NCI-H1436 (cell line): ENCODE measurements around the gene WNT9A.
A peak's percentile ranks its signal among the peaks of the same experiment; 100 is the strongest.

Experiments used
- DNase-seq: peaks from one replicate; lab custom pipeline; 2025; lab: John Stamatoyannopoulos, UW

WNT9A gene

GRCh38 chr1:227954163-227954850 lies 6.6 kb upstream of the WNT9A start:
- DNase-seq: no peak

GRCh38 chr1:227953022-227953412 lies 5.3 kb upstream of the WNT9A start:
- no peak for DNase-seq

- DNase-seq: no peak
Measured at GRCh38 chr1:227952374-227953021, 4.8 kb upstream of the WNT9A start.

DNA sequence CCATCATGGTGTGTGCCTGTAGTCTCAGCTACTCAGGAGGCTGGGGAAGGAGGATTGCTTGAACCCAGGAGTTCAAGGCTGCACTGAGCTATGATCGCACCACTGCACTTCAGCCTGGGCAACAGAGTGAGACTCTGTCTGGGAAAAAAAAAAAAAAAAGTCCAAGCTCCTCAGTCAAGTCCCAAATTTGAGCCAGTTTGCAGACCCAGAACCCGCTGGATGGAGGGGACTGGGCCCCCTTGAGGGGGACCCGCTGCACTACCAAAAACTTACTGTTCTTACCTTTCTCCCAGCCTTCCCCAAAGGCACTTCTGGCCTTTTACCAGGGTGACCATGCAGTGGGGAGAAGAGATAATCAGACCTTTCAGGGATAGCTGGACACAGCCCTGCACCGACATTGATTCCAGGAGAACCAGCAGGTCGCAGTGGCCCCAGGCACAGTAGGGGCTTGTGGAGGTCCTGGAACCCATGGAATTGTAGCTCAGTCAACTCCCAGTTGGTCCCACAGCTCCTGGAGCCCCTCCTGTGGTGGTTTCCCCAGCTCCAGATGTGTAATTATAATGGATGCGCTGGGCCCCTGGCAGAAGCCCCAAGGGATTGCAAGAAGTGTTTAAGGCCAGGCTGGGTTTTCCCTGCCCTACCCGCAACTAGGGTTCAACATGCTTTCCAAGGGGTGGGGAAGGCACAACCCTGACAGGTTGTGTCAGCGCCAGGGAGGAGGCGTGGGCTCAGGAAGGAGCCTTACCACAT lies 4.1 kb upstream of the WNT9A start:
- no peak for DNase-seq

DNA sequence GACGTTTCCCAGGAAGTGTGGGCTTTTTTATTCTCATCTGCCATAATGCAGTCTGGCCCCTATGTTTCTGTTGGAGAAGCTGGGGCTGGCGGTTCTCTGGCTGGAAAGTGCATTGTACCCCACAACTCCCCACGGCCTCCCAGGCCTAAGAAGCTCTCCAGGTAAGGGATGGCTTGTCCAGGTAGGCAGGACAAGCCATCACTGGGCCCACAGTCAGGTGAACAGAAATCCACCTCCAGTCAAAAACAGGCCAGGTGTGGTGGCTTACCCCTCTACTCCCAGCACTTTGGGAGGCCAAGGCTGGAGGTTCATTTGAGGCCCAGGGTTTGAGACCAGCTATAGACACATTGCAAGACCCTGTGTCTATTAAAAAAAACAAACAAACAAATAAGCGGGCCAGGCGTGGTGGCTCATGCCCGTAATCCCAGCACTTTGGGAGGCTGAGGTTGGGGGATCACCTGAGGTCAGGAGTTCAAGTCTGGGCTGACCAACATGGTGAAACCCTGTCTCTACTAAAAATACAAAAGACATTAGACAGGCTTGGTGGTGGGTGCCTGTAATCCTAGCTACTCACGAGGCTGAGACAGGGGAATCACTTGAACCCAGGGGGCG lies 3.1 kb upstream of the WNT9A start:
- DNase-seq: no peak

DNA sequence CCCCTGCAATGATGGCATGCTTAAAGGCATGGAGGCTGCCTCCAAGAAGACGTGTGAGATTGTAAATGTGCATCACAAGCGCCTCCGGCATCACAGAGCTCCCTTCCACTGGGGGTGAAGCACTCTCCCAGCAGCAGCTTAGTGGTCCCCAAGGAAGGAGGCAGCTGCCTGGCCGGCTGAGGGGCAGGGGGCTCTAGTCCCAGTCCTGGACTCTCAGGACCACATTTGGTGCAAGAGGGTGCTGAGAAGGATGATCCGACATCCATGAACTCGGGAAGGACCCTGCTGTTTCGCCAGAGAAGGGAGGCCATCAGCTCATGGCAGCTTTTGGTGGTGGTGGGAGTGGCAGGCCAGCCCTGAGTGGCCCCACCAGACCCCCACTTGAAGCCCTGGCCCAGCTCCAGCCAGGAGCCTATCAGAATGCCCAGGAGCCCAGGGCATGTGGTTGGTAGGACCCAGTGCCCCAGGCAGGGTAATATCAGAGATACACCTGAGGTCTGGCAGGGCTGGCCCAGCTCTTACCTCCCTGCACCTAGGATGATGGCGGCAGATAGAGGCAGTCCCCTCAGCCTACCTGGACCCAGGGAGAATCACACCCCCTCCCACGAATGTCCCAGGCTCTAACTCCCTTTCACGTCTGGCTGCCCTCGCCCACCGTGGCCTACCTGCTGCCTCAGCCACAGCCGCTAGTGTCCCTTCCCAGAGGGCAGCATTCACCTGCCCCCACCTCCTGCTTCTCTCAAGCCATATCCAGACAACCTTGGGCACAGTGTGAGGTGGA lies 2.4 kb upstream of the WNT9A start:
- DNase-seq: no peak

GRCh38 chr1:227949341-227949921 lies 1.7 kb upstream of the WNT9A start:
- DNase-seq: no peak

- no peak for DNase-seq
Measured at GRCh38 chr1:227948493-227949260, 945 bp upstream of the WNT9A start.

DNA sequence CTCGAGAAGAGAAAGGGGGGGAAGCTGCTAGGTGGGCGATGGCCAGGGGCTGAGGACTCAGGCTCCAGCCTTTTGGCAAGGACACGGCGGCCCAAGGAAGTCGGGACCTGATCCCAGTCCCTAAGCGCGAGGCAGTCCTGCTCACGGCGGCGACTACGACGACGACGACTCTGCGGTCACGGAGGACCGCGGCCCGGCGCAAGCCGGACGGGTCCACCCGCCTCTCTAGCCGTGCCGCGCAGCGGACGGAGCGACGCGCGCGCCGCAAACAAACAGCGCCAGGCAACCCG lies 401 bp downstream of the WNT9A start:
- no peak for DNase-seq

DNA sequence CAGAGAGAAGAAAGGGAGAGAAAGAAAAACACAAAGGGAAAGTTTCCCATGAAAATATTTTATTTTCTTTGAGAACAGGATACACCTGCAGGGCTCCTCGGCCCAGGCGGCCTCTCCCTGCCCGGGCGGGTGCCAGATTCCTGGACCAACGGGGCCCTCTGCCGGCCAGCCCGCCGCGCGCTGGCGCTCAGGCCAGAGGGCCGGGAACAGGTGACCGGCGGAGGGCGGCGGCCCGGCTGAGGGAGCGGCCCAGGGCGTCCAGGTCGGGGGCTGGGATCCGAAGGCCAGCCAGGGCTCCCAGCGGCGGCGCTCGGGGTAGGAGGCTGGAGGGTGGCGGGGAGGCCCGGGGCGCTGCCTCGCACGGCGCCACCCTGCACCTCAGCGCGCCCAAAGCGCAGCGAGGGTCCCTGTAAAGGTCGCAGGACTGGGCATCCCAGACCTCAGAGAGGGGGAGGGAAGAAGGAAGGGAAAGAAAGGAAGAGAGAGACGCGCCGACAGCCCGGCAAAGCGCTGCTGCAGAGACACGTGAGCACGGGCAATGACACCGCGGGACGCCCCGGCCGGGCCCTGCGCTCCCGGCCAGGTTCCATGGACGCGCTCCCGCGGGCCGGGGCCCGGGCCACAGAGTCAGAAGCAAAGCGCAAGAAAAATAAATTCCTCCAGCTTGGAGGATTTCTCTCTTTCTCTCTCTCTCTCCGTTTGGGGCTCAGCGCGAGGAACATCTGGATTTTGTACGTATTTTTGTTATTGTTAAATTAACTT lies 927 bp downstream of the WNT9A start:
- peak; percentile 64 for DNase-seq

- no peak for DNase-seq
Measured at GRCh38 chr1:227945891-227946623, 1.7 kb downstream of the WNT9A start.

- DNase-seq: no peak
Measured at GRCh38 chr1:227944931-227945890, 2.5 kb downstream of the WNT9A start.

DNA sequence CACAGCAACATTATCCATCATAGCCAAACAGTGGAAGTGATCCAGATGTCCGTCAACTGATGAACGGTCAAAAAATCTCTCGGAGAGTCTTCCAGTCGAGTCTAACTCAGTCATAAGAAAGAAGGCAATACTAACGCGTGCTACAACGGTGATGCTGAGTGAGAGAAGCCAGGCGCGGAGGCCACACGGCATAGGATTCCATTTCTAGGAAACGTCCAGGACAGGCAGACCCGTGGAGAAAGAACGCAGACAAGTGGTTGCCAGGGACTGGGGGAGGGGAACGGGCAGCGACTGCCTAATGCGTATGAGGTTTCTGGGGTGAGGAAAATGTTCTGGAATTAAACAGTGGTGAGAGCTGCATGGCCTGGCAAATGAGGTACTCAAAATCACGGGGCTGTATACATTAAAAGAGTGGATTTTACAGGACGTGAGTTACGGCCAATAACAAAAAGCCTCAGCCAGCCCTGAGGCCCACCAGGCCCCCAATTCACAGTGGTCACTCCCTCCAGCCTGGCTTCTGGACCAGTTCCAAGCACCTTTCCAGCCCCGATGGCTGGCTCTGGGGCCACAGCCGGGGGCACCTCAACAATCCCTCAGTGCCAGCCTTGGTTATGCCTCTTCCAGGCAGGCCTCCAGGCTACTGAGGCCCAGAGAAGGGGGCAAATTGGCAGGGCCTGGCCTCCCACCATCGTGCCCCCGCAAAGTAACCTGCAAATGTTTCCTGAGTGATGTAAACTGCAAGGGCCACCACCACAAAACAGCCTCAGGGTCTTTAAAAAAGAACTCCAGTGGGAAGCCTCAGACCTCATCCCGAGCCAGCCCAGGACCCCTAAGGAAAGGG lies 3.4 kb downstream of the WNT9A start:
- DNase-seq: no peak

- no peak for DNase-seq
Measured at GRCh38 chr1:227943381-227944089, 4.2 kb downstream of the WNT9A start.

DNA sequence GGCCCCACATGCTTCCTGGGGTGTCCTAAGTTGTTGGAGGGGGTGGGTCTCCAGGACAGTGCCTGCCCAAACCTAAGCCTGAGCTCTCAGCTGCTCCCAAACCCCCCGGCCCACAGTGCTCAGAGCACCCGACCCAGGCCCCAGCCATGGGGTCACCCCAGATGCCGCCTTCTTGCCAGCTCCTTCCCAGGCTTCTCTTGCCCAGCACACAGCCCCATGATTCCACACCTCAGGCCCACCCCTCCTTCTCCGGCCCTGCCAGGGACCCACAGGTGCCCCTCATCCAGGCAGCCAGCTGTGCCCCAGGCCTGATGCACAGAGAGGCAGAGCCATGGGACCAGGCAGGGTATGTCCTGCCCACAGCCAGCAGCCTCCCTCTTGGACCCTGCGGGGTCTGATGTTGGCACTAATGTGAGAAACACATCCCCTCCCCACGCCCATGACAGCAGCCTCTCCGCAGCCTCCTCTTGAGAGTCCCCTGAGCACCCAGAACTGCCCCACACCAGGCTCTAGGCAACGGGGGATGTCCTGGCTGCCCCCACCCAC lies 4.9 kb downstream of the WNT9A start:
- DNase-seq: no peak

GRCh38 chr1:227942021-227942715 lies 5.6 kb downstream of the WNT9A start:
- DNase-seq: no peak
